ENCODE results near the gene GDI1.
"Not testable (repeated sequence)": the region's sequence is repeated elsewhere in the genome, so short reads cannot be mapped to it uniquely, and the experiment has no call there.

GRCh38 chrX:154400369-154400817 is 36.6 kb upstream of the GDI1 start:
- TF ChIP-seq CTCF, POLR2A, POLR2AphosphoS5 (IDR thresholded peaks at IDR 0.05): not testable (repeated sequence)

Measured in sigmoid colon (tissue), 4 donors.